K562 (cell line): ENCODE results near the gene KHDC1L.
"Not testable (repeated sequence)": the region's sequence is repeated elsewhere in the genome, so short reads cannot be mapped to it uniquely, and the experiment has no call there.

Experiments
- ELF4 ChIP-seq: fragments of 450-650 bp; formaldehyde crosslinking; IDR thresholded peaks from 2 replicates; pipeline ENCODE4 v1.4.0; 2022; ENCODE audit warnings: missing genetic modification characterization
- EP300 ChIP-seq: IDR thresholded peaks from 2 replicates; pipeline ENCODE4 v1.6.1; 2012; ENCODE audit warnings: low read length, improper control_type of control experiment
- EZH2 ChIP-seq: IDR thresholded peaks from 2 replicates; pipeline ENCODE4 v1.6.1; 2012; ENCODE audit warnings: low read depth, mild to moderate bottlenecking, inconsistent platforms, low read length, borderline replicate concordance
- HDAC6 ChIP-seq: IDR thresholded peaks from 2 replicates; pipeline ENCODE4 v1.6.1; 2012; ENCODE audit warnings: low read depth, mild to moderate bottlenecking, control low read depth, inconsistent platforms, low read length, moderate library complexity
- KDM2B ChIP-seq: fragments of 250-450 bp; sonication (Bioruptor Pico); IDR thresholded peaks from 2 replicates; pipeline ENCODE4 v1.8.0; 2021; ENCODE audit warnings: mild to moderate bottlenecking, moderate library complexity
- MEIS2 ChIP-seq: fragments of 450-650 bp; IDR thresholded peaks from 2 replicates; pipeline ENCODE4 v1.6.1; 2014; ENCODE audit warnings: mild to moderate bottlenecking; ENCODE audit not compliant: partially characterized antibody
- SREBF2 ChIP-seq: sonication (generic); formaldehyde crosslinking; IDR thresholded peaks from 2 replicates; pipeline ENCODE4 v1.4.0; 2020; ENCODE audit warnings: mild to moderate bottlenecking, missing genetic modification reagents
- TBL1XR1 ChIP-seq, 2 experiments: IDR thresholded peaks; 2 replicates each; pipeline ENCODE4 v1.6.1; 2012; ENCODE audit warnings: improper control_type of control experiment in 2 of 2, low read length in 2 of 2, mild to moderate bottlenecking in 1 of 2
- U2AF1 ChIP-seq: fragments of 200-400 bp; formaldehyde crosslinking; optimal IDR thresholded peaks from 2 replicates; pipeline ENCODE3; 2017; ENCODE audit warnings: mild to moderate bottlenecking, low read depth, low read length, moderate library complexity
- ZNF24 ChIP-seq: fragments of 450-650 bp; IDR thresholded peaks from 2 replicates; pipeline ENCODE4 v1.6.1; 2016
- ZNF785 ChIP-seq: fragments of 250-450 bp; sonication (Bioruptor Pico); IDR thresholded peaks from 2 replicates; pipeline ENCODE4 v1.4.0; 2020; ENCODE audit warnings: mild to moderate bottlenecking
- TF ChIP-seq, protein P1 (sequence below), 3 experiments: IDR thresholded peaks in 2 of 3; conservative IDR thresholded peaks in 1 of 3; 2 replicates each; pipeline ENCODE4 v1.5.1; 2011 to 2012; ENCODE audit warnings: low read length in 3 of 3, mild to moderate bottlenecking in 3 of 3, control low read depth in 2 of 3, improper control_type of control experiment in 1 of 3, inconsistent platforms in 1 of 3, low read depth in 1 of 3, mixed read lengths in 1 of 3, moderate library complexity in 1 of 3; ENCODE audit not compliant: insufficient read depth in 2 of 3
- TF ChIP-seq, protein P2 (sequence below), 2 experiments: fragments of 450-650 bp; formaldehyde crosslinking in 1 of 2; IDR thresholded peaks; 2 replicates each; pipeline versions ENCODE4 v1.4.0 to v1.6.1; 2014 to 2020; ENCODE audit warnings: mild to moderate bottlenecking in 2 of 2, borderline replicate concordance in 1 of 2, low read depth in 1 of 2

DNA sequence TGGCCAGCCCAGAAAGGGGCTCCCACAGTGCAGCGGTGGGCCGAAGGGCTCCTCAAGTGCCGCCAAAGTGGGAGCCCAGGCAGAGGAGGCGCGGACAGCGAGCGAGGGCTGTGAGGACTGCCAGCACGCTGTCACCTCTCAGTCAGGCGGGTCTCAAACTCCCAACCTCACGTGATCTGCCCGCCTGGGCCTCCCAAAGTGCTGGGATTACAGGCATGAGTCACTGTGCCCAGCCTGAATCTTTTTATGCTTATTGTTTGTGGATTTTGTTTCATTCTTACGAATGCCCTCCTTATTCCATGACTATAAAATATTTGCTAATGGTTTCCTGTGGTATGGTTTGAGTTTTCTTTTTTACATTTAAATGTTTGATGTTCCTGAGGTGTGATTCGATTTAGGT lies 44.0 kb upstream of the KHDC1L start:
- TF ChIP-seq, protein P1, sequence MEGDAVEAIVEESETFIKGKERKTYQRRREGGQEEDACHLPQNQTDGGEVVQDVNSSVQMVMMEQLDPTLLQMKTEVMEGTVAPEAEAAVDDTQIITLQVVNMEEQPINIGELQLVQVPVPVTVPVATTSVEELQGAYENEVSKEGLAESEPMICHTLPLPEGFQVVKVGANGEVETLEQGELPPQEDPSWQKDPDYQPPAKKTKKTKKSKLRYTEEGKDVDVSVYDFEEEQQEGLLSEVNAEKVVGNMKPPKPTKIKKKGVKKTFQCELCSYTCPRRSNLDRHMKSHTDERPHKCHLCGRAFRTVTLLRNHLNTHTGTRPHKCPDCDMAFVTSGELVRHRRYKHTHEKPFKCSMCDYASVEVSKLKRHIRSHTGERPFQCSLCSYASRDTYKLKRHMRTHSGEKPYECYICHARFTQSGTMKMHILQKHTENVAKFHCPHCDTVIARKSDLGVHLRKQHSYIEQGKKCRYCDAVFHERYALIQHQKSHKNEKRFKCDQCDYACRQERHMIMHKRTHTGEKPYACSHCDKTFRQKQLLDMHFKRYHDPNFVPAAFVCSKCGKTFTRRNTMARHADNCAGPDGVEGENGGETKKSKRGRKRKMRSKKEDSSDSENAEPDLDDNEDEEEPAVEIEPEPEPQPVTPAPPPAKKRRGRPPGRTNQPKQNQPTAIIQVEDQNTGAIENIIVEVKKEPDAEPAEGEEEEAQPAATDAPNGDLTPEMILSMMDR (IDR thresholded peaks at IDR 0.05 in 2 of 3, conservative IDR thresholded peaks at IDR 0.05 in 1 of 3; ENCODE audit: insufficient read depth in 2 of 3, low read depth in 1 of 3, low read length in 3 of 3): not testable (repeated sequence)
- not testable (repeated sequence) for TF ChIP-seq MEIS2; EP300; U2AF1; ELF4 (CRISPR knock-in tag); ZNF24; HDAC6; TBL1XR1 (IDR thresholded peaks at IDR 0.05; ENCODE audit: low read length in 2 of 2); EZH2; KDM2B (CRISPR knock-in tag); ZNF785 (CRISPR knock-in tag); SREBF2 (CRISPR knock-in tag)
- TF ChIP-seq, protein P2, sequence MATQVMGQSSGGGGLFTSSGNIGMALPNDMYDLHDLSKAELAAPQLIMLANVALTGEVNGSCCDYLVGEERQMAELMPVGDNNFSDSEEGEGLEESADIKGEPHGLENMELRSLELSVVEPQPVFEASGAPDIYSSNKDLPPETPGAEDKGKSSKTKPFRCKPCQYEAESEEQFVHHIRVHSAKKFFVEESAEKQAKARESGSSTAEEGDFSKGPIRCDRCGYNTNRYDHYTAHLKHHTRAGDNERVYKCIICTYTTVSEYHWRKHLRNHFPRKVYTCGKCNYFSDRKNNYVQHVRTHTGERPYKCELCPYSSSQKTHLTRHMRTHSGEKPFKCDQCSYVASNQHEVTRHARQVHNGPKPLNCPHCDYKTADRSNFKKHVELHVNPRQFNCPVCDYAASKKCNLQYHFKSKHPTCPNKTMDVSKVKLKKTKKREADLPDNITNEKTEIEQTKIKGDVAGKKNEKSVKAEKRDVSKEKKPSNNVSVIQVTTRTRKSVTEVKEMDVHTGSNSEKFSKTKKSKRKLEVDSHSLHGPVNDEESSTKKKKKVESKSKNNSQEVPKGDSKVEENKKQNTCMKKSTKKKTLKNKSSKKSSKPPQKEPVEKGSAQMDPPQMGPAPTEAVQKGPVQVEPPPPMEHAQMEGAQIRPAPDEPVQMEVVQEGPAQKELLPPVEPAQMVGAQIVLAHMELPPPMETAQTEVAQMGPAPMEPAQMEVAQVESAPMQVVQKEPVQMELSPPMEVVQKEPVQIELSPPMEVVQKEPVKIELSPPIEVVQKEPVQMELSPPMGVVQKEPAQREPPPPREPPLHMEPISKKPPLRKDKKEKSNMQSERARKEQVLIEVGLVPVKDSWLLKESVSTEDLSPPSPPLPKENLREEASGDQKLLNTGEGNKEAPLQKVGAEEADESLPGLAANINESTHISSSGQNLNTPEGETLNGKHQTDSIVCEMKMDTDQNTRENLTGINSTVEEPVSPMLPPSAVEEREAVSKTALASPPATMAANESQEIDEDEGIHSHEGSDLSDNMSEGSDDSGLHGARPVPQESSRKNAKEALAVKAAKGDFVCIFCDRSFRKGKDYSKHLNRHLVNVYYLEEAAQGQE (IDR thresholded peaks at IDR 0.05; ENCODE audit: borderline replicate concordance): not testable (repeated sequence)
- TF ChIP-seq, protein P2 (CRISPR knock-in tag; IDR thresholded peaks at IDR 0.05; ENCODE audit: low read depth): not testable (repeated sequence)
